Measurements from ENCODE around the gene LAMA1.

LAMA1 gene

DNA sequence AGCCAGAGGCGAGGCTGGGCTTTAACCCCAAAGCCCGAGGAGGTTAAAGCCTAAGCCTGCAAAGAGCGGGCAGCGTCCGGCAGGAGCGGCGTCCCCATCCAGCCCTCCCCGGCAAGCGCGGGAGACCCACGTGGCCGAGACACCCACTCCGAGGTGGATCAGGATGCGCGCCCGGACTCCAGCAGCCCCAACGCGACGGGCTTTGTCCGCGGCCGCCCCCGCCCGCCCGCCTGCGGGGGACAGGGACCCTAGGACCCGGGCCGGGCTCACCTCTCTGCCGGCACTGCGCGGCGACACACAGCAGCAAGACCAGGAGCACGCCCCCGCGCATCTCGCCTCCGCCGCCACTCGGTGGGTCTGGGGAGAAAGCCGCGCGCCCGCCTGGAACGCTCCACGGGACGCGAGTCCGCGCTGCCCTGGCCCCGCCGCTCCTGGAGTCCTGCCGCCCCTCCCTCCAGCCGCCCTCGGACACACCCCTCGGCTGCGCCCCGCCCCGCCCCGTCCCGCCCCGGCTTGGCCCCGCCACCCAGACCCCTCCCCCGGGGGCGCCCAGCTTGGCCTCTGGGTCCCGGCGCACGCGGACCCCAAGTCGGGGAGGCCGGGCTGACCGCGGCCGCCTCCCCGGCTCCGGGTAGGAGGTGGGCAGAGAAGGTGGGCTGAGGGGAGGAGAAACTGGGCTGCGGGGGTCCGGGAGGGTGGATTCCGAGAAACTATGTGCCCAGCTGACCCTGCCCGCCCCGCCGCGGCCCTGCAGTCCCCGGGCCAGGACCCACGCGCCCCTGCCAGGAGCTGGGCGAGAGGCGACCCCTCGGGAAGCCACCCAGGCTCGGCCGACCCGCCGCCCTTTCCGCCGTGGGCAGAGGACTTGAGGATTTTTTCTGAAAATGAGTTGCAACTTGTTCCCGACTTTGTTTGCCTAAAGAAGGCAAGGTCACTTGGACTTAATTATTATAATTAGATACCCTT, at the start of gene LAMA1:
Gene LAMA1 (minus strand): TSS at position 408 of the 966 bp plus-strand sequence. CDS start 77 bp downstream, at position 331.
- no peak for TF ChIP-seq ZFX (IDR thresholded peaks at IDR 0.05)
- TF ChIP-seq, protein P1, sequence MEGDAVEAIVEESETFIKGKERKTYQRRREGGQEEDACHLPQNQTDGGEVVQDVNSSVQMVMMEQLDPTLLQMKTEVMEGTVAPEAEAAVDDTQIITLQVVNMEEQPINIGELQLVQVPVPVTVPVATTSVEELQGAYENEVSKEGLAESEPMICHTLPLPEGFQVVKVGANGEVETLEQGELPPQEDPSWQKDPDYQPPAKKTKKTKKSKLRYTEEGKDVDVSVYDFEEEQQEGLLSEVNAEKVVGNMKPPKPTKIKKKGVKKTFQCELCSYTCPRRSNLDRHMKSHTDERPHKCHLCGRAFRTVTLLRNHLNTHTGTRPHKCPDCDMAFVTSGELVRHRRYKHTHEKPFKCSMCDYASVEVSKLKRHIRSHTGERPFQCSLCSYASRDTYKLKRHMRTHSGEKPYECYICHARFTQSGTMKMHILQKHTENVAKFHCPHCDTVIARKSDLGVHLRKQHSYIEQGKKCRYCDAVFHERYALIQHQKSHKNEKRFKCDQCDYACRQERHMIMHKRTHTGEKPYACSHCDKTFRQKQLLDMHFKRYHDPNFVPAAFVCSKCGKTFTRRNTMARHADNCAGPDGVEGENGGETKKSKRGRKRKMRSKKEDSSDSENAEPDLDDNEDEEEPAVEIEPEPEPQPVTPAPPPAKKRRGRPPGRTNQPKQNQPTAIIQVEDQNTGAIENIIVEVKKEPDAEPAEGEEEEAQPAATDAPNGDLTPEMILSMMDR (conservative IDR thresholded peaks at IDR 0.05) = no peak
- no peak within 1 kb of the TSS for H3K27ac ChIP-seq

DNA sequence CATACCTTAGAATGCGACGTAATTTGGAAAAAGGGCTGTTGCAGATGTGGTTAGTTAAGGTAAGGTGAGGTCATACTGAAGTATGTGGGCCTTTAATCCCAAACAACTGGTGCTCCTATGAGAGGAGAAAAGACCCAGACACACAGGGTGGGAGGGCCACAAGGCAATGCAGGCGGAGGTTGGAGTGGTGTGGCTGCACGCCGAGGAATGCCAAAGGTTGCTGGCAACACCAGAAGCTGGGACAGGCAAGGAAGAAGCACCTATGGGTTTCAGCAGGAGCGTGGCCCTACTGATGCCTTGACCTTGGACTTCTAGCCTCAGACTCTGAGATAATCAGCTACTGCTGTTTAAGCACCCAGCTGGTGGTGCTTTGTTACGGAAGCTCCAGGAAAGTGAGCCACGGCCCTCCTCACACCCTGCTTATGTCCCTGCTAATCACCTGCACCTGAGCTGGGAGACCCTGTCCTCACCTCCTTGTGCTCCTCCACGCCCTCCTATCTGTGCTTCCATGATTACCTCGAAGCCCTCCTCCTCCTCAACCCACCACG, 48.3 kb upstream of the LAMA1 start:
- H3K27ac ChIP-seq = no peak overlapping the region
- TF ChIP-seq, protein P1 (conservative IDR thresholded peaks at IDR 0.05) = no peak
- no peak for TF ChIP-seq ZFX (IDR thresholded peaks at IDR 0.05)

DNA sequence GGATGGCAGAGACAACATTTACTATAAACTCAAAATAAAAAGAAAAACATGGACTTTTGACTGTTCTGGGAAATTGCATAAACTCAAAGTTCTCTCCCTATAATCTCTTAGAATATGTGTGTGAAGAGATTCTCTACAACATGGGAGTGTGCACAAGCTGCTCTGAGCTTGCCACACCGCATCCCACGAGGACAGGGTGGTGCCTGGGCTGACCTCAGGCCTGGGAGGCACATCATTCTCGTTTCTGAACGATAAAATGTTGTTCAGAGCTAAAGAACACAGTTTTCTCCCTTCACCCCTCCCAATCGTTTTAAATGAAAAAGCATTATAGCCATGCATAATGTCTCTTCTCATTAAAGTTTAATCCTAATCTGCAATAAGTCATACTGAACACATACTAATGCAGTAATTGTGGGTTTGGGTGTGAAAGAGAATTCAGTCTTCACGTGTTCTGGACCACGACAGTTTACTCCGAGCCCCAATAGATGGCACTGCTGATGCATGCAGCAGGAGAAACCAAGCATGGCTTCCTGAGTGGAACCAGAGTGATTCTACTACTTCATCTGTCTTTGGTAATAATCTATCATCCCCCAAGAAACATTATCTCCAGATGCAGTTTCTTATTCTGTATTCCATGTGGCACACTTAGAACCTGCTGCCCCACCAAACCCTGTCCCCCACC, 46.9 kb upstream of the LAMA1 start:
- TF ChIP-seq, protein P1 (conservative IDR thresholded peaks at IDR 0.05) = no peak; the same call in 1 of the 2 replicates
- no peak for TF ChIP-seq ZFX (IDR thresholded peaks at IDR 0.05)
- H3K27ac ChIP-seq = no peak overlapping the region

DNA sequence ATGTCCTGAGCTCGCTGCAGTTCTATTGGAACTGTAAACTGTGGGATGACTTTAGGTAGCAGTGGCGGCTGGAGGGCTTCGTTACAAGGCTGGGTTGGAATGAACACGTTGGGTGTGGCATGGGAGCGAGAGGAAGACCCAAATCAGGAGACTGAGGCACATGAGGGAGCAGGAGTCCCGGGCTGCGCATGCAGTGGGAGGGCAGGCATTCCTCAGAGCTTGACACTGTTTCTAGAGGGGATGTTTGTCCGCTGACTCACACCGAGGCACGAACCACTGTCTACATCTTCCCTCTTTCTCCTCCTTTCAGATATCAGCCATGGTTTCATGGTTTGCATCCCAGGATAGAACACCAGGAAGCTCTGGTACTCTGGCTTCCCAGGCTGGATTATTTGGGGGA, 40.6 kb upstream of the LAMA1 start:
- TF ChIP-seq, protein P1 (conservative IDR thresholded peaks at IDR 0.05) = no peak
- no peak for TF ChIP-seq ZFX (IDR thresholded peaks at IDR 0.05)

GRCh38 chr18:7157760-7158159, 40.2 kb upstream of the LAMA1 start:
- TF ChIP-seq, protein P1 (conservative IDR thresholded peaks at IDR 0.05) = no peak
- no peak for TF ChIP-seq ZFX (IDR thresholded peaks at IDR 0.05)
- no peak overlapping the region for H3K27ac ChIP-seq

More for the DNA sequence above, 40.6 kb upstream of the LAMA1 start:
- H3K27ac ChIP-seq = no peak overlapping the region

DNA sequence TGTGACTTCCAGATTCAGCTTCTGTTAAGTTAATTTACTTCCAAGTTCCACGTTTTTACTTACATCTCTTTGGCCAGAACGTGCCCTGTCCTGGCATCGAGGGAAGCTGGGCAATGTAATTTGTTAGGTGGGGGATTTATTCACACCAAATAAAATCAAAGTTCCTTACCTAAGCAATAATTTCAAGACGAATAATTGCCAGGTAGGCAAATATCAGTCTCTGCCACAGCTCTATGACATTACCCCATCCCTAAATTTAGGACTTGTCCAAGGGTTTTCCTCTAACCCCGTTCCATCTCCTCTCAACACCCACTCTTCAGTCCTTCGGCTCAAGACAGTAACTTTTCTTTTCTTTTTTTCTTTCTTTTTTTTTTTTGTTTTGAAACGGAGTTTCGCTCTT, 38.3 kb upstream of the LAMA1 start:
- no peak for TF ChIP-seq ZFX (IDR thresholded peaks at IDR 0.05)
- TF ChIP-seq, protein P1 (conservative IDR thresholded peaks at IDR 0.05) = no peak
- no peak overlapping the region for H3K27ac ChIP-seq
